HG03066 (cell line): ENCODE measurements around the gene OSBPL9.
"Not testable (repeated sequence)": the region's sequence is repeated elsewhere in the genome, so short reads cannot be mapped to it uniquely, and the experiment has no call there.

Source experiments
- ATAC-seq: cut with Tn5 transposase; IDR thresholded peaks from one replicate; pipeline ENCODE4 v1.9.1; 2021; ENCODE audit warnings: low read depth; ENCODE audit not compliant: unreplicated experiment

The OSBPL9 gene

DNA sequence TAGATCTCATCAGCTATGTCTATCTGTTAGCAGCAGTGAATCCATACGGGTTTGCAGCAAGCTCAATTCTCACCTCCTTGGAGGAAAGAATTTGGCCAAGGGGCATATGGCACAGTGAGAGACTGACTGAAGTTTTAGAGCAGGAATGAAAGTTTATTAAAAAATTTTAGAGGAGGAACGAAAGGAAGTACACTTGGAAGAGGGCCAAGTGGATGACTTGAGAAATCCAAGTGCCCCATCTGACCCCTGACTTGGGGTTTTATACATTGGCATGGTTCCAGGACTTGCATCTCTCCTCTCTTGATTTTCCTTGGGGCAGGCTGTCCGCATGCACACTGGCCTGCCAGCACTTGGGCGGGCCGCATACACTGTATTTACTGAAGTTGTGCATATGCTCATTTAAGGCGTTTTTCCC lies 9.2 kb upstream of the OSBPL9 start:
- ATAC-seq = no peak

GRCh38 chr1:51610104-51610503 lies 6.8 kb upstream of the OSBPL9 start:
- ATAC-seq = not testable (repeated sequence)

GRCh38 chr1:51610637-51611036 lies 6.3 kb upstream of the OSBPL9 start:
- no peak for ATAC-seq

DNA sequence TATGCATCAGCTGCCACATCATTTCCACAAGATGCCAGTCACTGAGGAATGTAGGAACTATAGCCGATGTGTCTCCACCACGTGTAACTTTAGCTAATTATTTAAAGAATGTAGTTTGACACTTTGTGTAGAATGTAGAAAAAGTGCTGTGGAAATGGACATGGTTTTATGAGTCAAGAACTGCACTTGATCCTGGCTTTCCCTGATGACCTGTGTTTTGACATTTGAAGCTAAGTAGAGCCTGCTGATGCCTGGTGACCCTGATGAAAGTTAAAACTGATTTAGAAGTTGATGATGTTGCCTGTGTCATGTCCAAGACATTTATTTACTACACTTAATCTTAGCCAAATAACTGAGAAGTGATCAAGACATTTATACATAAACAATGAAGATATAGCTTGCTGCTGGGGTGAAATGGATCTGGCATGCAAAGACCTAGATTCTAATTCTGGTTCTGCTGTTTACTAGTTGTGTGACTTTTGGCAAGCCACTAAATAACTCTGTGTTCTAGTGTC lies 4.4 kb upstream of the OSBPL9 start:
- no peak for ATAC-seq

GRCh38 chr1:51615780-51616291 lies 1.1 kb upstream of the OSBPL9 start:
- ATAC-seq = no peak

- ATAC-seq = no peak
Observed at GRCh38 chr1:51616490-51616889, 402 bp upstream of the OSBPL9 start.

DNA sequence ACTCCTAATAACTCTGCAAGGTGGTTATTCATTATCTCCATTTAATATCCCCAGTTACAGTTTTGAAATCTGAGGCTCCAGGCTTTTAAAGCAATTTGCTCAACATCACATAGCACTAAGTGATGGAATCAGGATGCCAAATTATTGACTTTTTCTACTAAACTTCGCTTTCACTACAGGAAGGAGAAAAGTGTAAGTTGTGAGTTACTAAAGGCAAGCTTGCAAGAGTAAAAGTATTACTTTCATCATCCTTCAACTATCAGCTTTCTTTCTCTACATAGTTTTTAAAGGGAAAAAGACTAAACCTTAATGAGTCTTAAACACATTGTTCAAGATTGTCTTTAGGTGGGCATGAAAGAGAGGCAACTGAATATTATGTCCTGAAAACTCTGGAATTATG lies 1.8 kb downstream of the OSBPL9 start:
- ATAC-seq = no peak

DNA sequence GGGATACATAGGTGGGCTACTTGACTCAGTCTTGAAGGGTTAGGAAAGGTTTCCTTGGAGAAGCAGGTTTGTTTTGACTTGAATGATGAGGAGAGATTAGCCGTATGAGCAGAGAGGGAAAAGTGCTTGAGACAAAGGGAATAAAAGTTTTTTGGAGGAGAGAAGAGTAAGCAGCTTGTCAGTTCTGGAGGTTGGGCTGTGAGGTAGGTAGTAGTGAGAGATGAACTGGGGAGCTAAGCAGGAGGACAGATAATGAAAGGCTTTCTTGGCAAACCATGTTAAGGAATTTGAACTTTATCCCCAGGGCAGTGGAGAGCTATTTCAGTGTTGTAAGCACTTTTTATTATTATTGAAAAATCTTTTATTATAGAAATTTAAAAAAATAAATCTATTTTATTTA lies 3.6 kb downstream of the OSBPL9 start:
- ATAC-seq = no peak

GRCh38 chr1:51621161-51621560 lies 4.3 kb downstream of the OSBPL9 start:
- no peak for ATAC-seq

GRCh38 chr1:51621841-51622454 lies 5.1 kb downstream of the OSBPL9 start:
- no peak for ATAC-seq

- ATAC-seq = no peak
Observed at GRCh38 chr1:51622455-51622913, 5.6 kb downstream of the OSBPL9 start.

- ATAC-seq = no peak
Observed at GRCh38 chr1:51623025-51623424, 6.1 kb downstream of the OSBPL9 start.

- no peak for ATAC-seq
Observed at GRCh38 chr1:51623450-51623849, 6.6 kb downstream of the OSBPL9 start.

DNA sequence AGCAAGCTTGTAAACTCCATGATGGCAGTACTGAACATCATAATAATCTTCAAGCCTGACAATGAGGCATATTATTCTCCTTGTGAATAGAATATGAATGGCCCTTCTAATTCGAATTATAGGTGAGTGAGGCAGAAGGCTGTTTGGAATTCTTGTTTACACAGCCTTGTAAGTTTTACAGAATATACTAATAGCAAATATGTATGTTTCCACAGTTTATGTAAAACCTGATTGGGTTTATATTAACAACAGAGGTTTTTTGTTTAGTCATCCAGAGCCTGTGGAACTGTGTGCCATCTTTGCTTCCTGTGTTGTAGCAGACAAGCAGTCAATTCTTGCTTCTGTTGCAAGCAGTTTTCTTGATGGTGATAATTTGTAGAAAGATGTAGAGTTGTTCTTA lies 8.0 kb downstream of the OSBPL9 start:
- no peak for ATAC-seq

DNA sequence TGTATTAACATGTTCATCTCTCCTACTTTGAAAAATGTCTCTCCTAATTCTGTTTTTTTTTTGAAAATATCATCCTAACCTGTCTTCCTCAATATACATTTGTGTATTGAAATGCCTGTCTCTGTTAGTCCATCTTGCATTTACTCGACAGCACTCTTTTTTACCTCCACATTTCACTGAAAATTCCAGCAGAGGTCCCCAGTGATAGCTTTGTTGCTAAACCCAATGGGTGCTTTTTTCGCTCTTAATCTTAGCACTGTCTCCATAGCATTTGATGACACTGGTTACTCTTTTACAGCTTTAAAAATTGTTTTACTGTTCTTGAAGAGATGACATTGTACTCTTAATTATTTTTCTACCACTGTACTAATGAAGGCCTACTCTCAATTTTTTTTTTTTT lies 10.8 kb downstream of the OSBPL9 start:
- ATAC-seq = no peak

DNA sequence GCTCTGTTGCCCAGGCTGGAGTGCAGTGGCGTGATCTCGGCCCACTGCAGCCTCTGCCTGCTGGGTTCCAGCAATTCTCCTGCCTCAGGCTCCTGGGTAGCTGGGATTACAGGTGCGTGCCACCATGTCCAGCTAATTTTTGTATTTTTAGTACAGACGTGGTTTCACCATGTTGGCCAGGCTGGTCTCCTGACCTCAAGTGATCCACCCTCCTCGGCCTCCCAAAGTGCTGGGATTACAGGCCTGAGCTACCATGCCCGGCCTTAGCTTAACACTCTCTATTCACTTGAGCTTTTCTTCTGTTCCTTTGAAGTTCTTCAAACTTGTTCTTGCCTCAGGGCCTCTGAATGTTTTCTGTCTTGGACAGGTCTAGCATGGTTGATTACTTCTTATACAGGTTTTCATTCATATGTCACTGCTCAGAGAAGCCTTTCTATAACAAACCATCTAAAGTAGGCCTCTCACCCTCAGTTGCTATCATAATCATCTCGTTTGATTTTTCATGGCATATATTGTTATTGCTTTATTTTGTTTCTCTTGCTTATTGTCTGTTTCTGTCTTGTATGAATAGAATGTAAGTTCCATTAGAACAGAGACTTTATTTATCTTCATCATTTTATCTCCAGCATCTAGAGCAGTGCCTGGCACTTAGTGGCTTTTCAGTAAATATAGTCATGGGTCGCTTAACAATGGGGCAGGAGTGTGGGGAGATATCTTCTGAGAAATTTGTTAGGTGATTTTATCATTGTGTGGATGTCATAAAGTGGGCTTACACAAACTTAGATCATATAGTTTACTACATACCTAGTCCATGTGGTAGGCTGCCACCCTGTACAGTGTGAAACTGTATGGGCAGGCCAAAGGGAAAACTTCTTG lies 12.1 kb downstream of the OSBPL9 start:
- no peak for ATAC-seq

DNA sequence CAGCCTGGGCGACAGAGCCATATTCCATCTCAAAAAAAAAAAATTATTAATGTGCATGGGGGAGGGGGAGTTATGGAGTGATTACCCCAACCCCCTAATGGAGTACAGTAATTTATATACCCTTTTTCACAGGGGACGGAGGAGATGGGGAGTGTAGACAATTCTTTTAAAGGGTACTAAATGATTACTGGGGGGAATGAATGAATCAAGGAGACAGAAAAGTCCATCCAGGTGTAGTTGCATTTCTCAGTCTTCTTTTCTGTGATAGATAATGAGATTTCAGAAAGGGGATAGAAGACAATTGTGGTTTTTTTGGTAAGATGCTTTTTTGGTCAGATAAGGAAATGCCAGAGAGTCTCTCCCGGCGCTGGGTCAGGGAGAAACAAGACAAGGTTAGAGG lies 13.0 kb downstream of the OSBPL9 start:
- no peak for ATAC-seq

DNA sequence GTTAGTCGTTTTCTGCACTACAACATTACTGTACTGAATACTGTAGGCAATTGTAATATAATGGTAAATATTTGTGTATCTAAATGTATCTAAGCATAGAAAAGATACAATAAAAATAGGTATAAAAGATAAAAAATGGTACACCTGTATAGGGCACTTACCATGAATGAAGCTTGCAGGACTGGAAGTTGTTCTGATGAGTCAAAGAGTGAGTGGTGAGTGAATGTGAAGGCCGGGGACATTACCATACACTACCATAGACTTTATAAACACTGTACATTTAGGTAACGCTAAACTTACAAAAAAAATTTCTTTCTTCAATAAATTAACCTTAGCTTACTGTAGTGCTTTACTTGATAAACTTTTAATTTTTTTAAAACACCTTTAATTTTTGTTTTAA lies 13.5 kb downstream of the OSBPL9 start:
- ATAC-seq = no peak

DNA sequence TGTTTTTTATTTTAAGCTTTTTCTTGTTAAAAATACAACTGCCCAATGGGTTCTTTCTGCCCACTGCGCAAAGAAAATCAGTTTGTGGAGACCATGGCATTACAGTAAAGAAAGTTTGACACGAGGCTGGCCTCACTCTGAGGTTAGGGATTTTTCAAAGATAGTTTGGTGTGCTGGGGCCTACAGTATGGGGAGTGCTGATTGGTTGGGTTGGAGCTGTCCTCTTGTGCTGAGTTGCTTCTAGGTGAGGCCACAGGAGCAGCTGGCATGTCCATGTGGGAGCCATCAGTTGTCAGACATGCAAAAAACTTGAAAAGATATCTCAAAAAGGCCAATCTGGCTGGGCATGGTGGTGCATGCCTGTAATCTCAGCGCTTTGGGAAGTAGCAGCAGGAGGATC lies 14.0 kb downstream of the OSBPL9 start:
- ATAC-seq = no peak

- ATAC-seq = no peak
Observed at GRCh38 chr1:51631747-51632146, 14.9 kb downstream of the OSBPL9 start.

DNA sequence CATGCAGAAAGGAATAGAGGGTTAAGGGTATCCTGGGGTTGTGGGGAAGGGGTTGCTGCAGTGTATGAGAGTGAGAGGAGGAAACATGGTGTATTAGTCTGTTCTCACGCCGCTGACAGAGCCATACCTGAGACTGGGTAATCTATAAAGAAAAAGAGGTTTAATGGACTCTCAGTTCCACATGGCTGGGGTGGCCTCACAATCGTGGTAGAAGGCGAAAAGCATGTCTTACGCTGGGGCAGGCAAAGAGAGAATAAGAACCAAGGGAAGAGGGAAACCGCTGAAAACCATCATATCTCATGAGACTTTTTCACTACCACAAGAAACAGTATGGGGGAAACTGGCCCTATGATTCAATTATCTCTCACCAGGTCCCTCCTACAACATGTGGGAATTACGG lies 17.7 kb downstream of the OSBPL9 start:
- no peak for ATAC-seq

DNA sequence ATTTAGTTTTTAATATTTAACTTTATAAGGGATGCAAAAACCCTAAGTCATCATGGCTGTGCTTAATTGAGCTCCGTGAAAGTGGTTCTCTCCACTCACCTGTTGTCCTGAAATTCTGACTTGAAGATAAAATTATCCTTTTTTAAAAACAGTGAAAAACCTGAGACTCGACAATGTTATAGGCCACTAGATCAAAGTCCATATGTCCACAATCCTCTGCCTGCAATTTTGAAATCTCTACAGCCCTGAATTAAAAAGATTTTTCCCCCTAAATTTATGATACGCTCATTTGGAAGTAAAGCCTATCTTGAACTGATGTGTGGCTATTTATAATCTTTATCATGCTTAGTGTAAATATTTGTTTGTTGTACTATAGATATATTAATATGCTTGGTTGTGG lies 18.7 kb downstream of the OSBPL9 start:
- ATAC-seq = no peak
